Mesenchymal stem cell (in vitro differentiated cells and primary cell): Measurements from ENCODE around the gene CLEC16A.
"Not testable (repeated sequence)": the region's sequence is repeated elsewhere in the genome, so short reads cannot be mapped to it uniquely, and the experiment has no call there.

Source experiments
- DNase-seq: peaks from one replicate; pipeline ENCODE4 v3.0.0-alpha.2; 2013
- H2AFZ ChIP-seq: one replicate; pipeline ENCODE4 v1.6.1; 2013; ENCODE audit warnings: low read depth, mild to moderate bottlenecking, control low read depth, inconsistent platforms, low read length, moderate library complexity
- H2AK5ac ChIP-seq: 2 replicates; pipeline ENCODE4 v1.6.1; 2013; ENCODE audit warnings: low read length, moderate library complexity, mild to moderate bottlenecking, inconsistent platforms; ENCODE audit not compliant: severe bottlenecking
- H2BK120ac ChIP-seq: one replicate; pipeline ENCODE4 v1.6.1; 2013; ENCODE audit warnings: low read depth, mild to moderate bottlenecking, inconsistent platforms, low read length, moderate library complexity
- H2BK12ac ChIP-seq, 2 experiments: one replicate each; pipeline ENCODE4 v1.6.1; 2013; ENCODE audit warnings: inconsistent platforms in 2 of 2, low read length in 2 of 2, mild to moderate bottlenecking in 2 of 2, moderate library complexity in 2 of 2, control low read depth in 1 of 2
- H2BK15ac ChIP-seq: one replicate; pipeline ENCODE4 v1.6.1; 2013; ENCODE audit warnings: mild to moderate bottlenecking, low read depth, inconsistent platforms; ENCODE audit not compliant: poor library complexity, severe bottlenecking
- H2BK5ac ChIP-seq: 2 replicates; pipeline ENCODE4 v1.6.1; 2013; ENCODE audit warnings: low read depth, mild to moderate bottlenecking, low read length, control low read depth, inconsistent platforms; ENCODE audit not compliant: poor library complexity, severe bottlenecking
- H3K14ac ChIP-seq, 2 experiments: one replicate each; pipeline ENCODE4 v1.6.1; 2013; ENCODE audit warnings: inconsistent platforms in 2 of 2, low read length in 2 of 2, control low read depth in 1 of 2, mild to moderate bottlenecking in 1 of 2, moderate library complexity in 1 of 2
- H3K18ac ChIP-seq, 2 experiments: one replicate each; pipeline ENCODE4 v1.6.1; 2013; ENCODE audit warnings: inconsistent platforms in 2 of 2, low read length in 2 of 2, control low read depth in 1 of 2, low read depth in 1 of 2, mild to moderate bottlenecking in 1 of 2
- H3K23ac ChIP-seq, 2 experiments: one replicate each; pipeline ENCODE4 v1.6.1; 2013; ENCODE audit warnings: inconsistent platforms in 2 of 2, low read length in 2 of 2, mild to moderate bottlenecking in 2 of 2, moderate library complexity in 2 of 2, control low read depth in 1 of 2
- H3K27ac ChIP-seq: 2 replicates; pipeline ENCODE4 v1.5.1; 2013; ENCODE audit warnings: mild to moderate bottlenecking, moderate library complexity, low read length, control low read depth, inconsistent platforms; ENCODE audit not compliant: poor library complexity, severe bottlenecking
- H3K27me3 ChIP-seq, 2 experiments: 2 replicates each; pipeline versions ENCODE4 v1.6.1 to v1.7.0; 2013; ENCODE audit warnings: low read length in 2 of 2, mild to moderate bottlenecking in 2 of 2, moderate library complexity in 2 of 2, control low read depth in 1 of 2, inconsistent platforms in 1 of 2; ENCODE audit not compliant: control insufficient read depth in 1 of 2, insufficient read depth in 1 of 2
- H3K36me3 ChIP-seq, 2 experiments: 2 replicates each; pipeline versions ENCODE4 v1.6.1 to v1.7.0; 2013; ENCODE audit warnings: low read length in 2 of 2, control low read depth in 1 of 2, inconsistent platforms in 1 of 2, low read depth in 1 of 2, mild to moderate bottlenecking in 1 of 2; ENCODE audit not compliant: insufficient read depth in 2 of 2, control insufficient read depth in 1 of 2
- H3K4ac ChIP-seq, 2 experiments: one replicate each; pipeline ENCODE4 v1.6.1; 2013; ENCODE audit warnings: inconsistent platforms in 2 of 2, low read length in 2 of 2, mild to moderate bottlenecking in 2 of 2, moderate library complexity in 2 of 2, control low read depth in 1 of 2, low read depth in 1 of 2
- H3K4me1 ChIP-seq: 2 replicates; pipeline ENCODE4 v1.6.1; 2013; ENCODE audit warnings: low read depth, low read length, control low read depth; ENCODE audit not compliant: control insufficient read depth, insufficient read depth
- H3K4me2 ChIP-seq: 2 replicates; pipeline ENCODE4 v1.6.1; 2013; ENCODE audit warnings: low read length, mild to moderate bottlenecking, inconsistent platforms; ENCODE audit not compliant: poor library complexity, severe bottlenecking
- H3K4me3 ChIP-seq, 2 experiments: 2 replicates each; pipeline versions ENCODE4 v1.5.1 to v1.7.0; 2013; ENCODE audit warnings: low read length in 2 of 2, mild to moderate bottlenecking in 2 of 2, control low read depth in 1 of 2, low read depth in 1 of 2; ENCODE audit not compliant: insufficient read depth in 1 of 2
- H3K79me1 ChIP-seq: replicated peaks from 2 replicates; pipeline ENCODE4 v1.6.1; 2013; ENCODE audit warnings: mild to moderate bottlenecking, control low read depth, low read length, inconsistent platforms; ENCODE audit not compliant: poor library complexity, severe bottlenecking
- H3K9ac ChIP-seq: 2 replicates; pipeline ENCODE4 v1.7.0; 2013; ENCODE audit warnings: mild to moderate bottlenecking, low read length, moderate library complexity
- H3K9me3 ChIP-seq: 2 replicates; pipeline ENCODE4 v1.7.0; 2013; ENCODE audit warnings: mild to moderate bottlenecking, low read length; ENCODE audit not compliant: control insufficient read depth
- H4K8ac ChIP-seq: one replicate; pipeline ENCODE4 v1.6.1; 2013; ENCODE audit warnings: inconsistent platforms, mild to moderate bottlenecking, low read length, moderate library complexity
- H4K91ac ChIP-seq: one replicate; pipeline ENCODE4 v1.6.1; 2013; ENCODE audit warnings: mild to moderate bottlenecking, low read length, inconsistent platforms
- WGBS: methylation state at CpG from one replicate; pipeline ENCODE4 v1.1.7; 2013; ENCODE audit warnings: mixed read lengths; 5-methylcytosine and 5-hydroxymethylcytosine counted together

The CLEC16A gene

DNA sequence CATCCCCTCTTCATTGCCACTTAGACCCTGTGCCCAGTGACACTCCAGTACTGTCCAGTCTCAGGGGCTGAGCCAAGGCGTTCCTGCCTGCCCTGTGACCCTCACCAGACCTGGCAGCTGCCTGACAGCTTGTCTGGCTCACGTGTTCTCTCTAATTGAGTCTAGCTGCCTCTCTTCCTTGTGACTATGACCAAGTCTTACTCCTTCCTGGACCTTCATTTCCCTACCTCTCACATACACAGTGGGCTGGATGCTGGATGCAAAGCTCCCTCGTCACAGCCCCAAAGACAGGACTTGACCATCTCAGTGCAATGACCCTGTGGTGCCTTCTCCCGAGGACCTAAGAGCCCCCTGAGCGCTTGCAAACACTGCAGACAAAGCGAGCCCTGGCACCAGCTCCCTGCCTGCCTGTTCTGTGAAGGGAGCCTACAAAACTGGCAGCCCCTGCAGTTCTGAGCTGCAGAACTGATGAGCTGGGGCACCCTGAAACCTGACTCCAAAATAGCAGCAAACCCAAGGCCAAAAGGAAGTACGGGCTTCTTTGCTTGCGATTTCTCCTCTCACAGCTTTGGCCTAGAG, 3.8 kb upstream of the CLEC16A start:
- peak overlapping the region; percentile 95 for H3K4me2 ChIP-seq
- H2AFZ ChIP-seq = no peak overlapping the region
- H2BK12ac ChIP-seq = no peak overlapping the region
- H2AK5ac ChIP-seq = no peak overlapping the region
- no peak for DNase-seq
- H2BK15ac ChIP-seq = no peak overlapping the region
- no peak overlapping the region for H2BK120ac ChIP-seq
- H3K9me3 ChIP-seq = no peaks in the 10 kb centered on the region
- peaks cover 15 to 28% of the 10 kb centered on the region in 2 experiments for H3K36me3 ChIP-seq
- H3K14ac ChIP-seq = peak overlapping the region in 1 of 2 experiments; percentile 76
- H4K8ac ChIP-seq = no peak overlapping the region
- no peak overlapping the region for H3K4ac ChIP-seq
- H2BK5ac ChIP-seq = no peak overlapping the region
- H4K91ac ChIP-seq = no peak overlapping the region
- H3K79me1 ChIP-seq = peaks cover 36% of the 10 kb centered on the region
- no peak overlapping the region for H3K27ac ChIP-seq
- peaks cover 37% of the 10 kb centered on the region for H3K4me1 ChIP-seq
- peak overlapping the region in 1 of 2 experiments; percentile 47 for H3K23ac ChIP-seq
- H3K4me3 ChIP-seq = peak overlapping the region; percentile 71 to 93
- H3K27me3 ChIP-seq = no peaks in the 10 kb centered on the region
- WGBS = 59% methylated on average over 8 of the region's 8 CpGs
- H3K18ac ChIP-seq = no peak overlapping the region
- peak overlapping the region; percentile 85 for H3K9ac ChIP-seq

DNA sequence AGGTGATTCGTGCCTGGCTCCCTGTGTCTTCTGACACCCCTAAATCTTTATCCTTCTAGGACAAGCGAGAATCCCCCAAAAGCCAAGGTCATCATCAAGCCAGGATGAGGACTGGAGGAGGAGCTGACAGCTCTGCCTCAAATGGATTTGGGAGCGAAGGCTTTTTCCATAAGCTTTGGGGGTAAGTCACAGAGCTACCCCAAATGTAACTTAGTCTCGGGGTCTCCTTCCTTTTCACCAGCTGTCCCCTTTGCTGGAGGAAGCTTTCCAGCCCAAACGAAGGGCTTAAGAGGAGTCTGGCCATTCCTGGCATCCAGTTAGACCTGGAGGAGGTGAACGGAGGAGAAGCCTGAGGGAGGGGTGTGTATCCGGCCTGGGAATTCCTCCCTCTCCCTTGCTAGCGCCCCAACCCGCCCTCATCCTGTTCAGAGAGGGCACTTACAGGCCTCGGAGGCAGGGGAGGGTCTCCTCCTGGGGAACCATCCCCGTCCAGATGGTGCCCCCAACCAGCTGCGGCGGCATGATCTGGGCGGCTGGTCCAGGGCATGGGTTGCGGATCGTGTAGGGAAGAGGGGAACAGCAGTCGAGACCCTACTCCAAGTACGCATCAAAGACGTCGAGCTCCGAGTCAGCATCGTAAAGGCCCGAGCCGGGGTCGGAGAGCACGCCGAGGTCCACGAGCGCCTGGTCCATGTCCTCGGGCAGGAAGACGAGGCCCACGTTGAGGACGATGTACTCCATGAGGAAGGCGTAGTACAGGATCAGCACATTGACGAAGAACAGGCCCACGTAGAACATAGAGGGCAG, 3.0 kb upstream of the CLEC16A start:
- H2BK5ac ChIP-seq = no peak overlapping the region
- H2AFZ ChIP-seq = no peak overlapping the region
- H3K9ac ChIP-seq = peak overlapping the region; percentile 85
- peaks cover 15 to 28% of the 10 kb centered on the region in 2 experiments for H3K36me3 ChIP-seq
- no peak overlapping the region for H3K27ac ChIP-seq
- H3K18ac ChIP-seq = peak overlapping the region; percentile 46 to 47
- H4K8ac ChIP-seq = no peak overlapping the region
- peaks cover 33% of the 10 kb centered on the region for H3K79me1 ChIP-seq
- H3K4me3 ChIP-seq = peak overlapping the region; percentile 71 to 93
- H3K4me1 ChIP-seq = peaks cover 40% of the 10 kb centered on the region
- 6% methylated on average over 28 of the region's 36 CpGs for WGBS
- no peak for DNase-seq
- H3K23ac ChIP-seq = peak overlapping the region; percentile 40 to 62
- no peak overlapping the region for H3K4ac ChIP-seq
- H2BK120ac ChIP-seq = no peak overlapping the region
- H2AK5ac ChIP-seq = no peak overlapping the region
- no peaks in the 10 kb centered on the region for H3K27me3 ChIP-seq
- H3K4me2 ChIP-seq = peak overlapping the region; percentile 95
- no peaks in the 10 kb centered on the region for H3K9me3 ChIP-seq
- no peak overlapping the region for H2BK15ac ChIP-seq
- H4K91ac ChIP-seq = peak overlapping the region; percentile 46
- H3K14ac ChIP-seq = no peak overlapping the region
- H2BK12ac ChIP-seq = no peak overlapping the region

DNA sequence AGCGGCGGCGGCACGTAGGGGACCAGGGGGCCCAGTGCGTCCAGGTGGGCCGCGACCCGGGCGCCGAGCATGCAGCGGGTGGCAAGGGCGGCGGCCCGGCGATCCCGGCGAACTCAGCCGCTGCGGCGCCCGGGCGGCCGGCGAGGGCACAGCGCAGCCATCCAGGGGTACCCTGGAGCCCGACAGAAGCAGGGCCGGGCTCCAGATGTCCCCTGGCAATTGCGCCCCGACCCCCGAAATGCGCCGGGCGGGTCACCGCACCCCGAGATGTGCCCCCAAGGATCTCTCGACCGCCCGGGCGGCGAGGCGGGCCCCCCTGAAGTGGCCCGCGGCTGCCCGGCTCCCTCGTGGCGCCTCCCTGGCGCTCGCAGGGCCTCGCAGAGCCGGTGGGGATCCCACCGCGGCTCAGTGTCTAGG, 2.4 kb upstream of the CLEC16A start:
- not testable (repeated sequence) for H3K23ac ChIP-seq
- Histone ChIP-seq H3K4me1 (peaks cover 45% of the 10 kb centered on the region), H2BK15ac (peak overlapping the region; percentile 35)

More for the DNA sequence above, 2.4 kb upstream of the CLEC16A start:
- not testable (repeated sequence) for H2BK12ac ChIP-seq, H4K91ac ChIP-seq, H3K9me3 ChIP-seq, H3K27me3 ChIP-seq, H2AK5ac ChIP-seq, DNase-seq, H3K27ac ChIP-seq, H2AFZ ChIP-seq, H2BK5ac ChIP-seq, H3K14ac ChIP-seq
- Histone ChIP-seq H3K9ac (peak overlapping the region; percentile 85), H2BK120ac (peak overlapping the region; percentile 43), H3K36me3 (peaks cover 14 to 23% of the 10 kb centered on the region in 2 experiments), H3K4ac (peak overlapping the region in 1 of 2 experiments; percentile 37), H3K79me1 (peaks cover 30% of the 10 kb centered on the region), H3K4me3 (peak overlapping the region; percentile 71 to 93), H3K18ac (peak overlapping the region in 1 of 2 experiments; percentile 46), H4K8ac (peak overlapping the region; percentile 57), H3K4me2 (peak overlapping the region; percentile 60)
- 0% methylated on average over 25 of the region's 52 CpGs for WGBS
